ENCODE measurements around the gene NOTCH1.

- TF ChIP-seq BCL11A (tag by site-specific recombination; IDR thresholded peaks at IDR 0.05; ENCODE audit: low read depth) (0 out of 2 replicates have a peak, but pooled peaks have one; percentile 37), ZNF239 (tag by site-specific recombination; IDR thresholded peaks at IDR 0.05) (no peak), ZBTB1 (tag by site-specific recombination; IDR thresholded peaks at IDR 0.05) (no peak), CTCF (tag by site-specific recombination; IDR thresholded peaks at IDR 0.05) (no peak)
Observed at GRCh38 chr9:136567651-136568287, 21.9 kb upstream of the NOTCH1 start.
